ENCODE measurements around the gene ZNF789. TPM values are rescaled to one million over a fixed set of nuclear protein-coding genes. Genes with fewer than 3 reads are reported as not detected.

The ZNF789 gene
- total and polyA plus RNA-seq, 9 of the 15 experiments (the other 6 are each of a cell fraction or from before 2014, with no cell fraction given) = 6.1 to 57.0 (median 24.8) TPM

- TF ChIP-seq SMAD1 (IDR thresholded peaks at IDR 0.05; ENCODE audit: low read depth, low read length, partially characterized antibody) (peak; percentile 5), FIP1L1 (IDR thresholded peaks at IDR 0.05; ENCODE audit: low read depth, low read length, poor library complexity, severe bottlenecking) (peak; percentile 63), MLX (CRISPR knock-in tag; conservative IDR thresholded peaks at IDR 0.05) (peak in 1 of 2 experiments; percentile 30; a peak in 1 of 4 replicates), BHLHE40 (IDR thresholded peaks at IDR 0.05; ENCODE audit: low read length) (peak; percentile 90), TOE1 (IDR thresholded peaks at IDR 0.05; ENCODE audit: borderline replicate concordance) (peak; percentile 69; the same call in 1 of the 2 replicates), TOE1 (CRISPR knock-in tag; IDR thresholded peaks at IDR 0.05; ENCODE audit: borderline replicate concordance, low read depth) (no peak), ZNF384 (IDR thresholded peaks at IDR 0.05; ENCODE audit: low read depth, low read length) (no peak), UBTF (IDR thresholded peaks at IDR 0.05; ENCODE audit: borderline replicate concordance in 1 of 2, low read depth in 2 of 2, low read length in 2 of 2) (peak; percentile 21 to 65; a peak in 2 of 4 replicates), ZNF584 (CRISPR knock-in tag; IDR thresholded peaks at IDR 0.05; ENCODE audit: low read depth) (no peak), PKNOX1 (IDR thresholded peaks at IDR 0.05) (peak; percentile 69), E2F1 (CRISPR knock-in tag; IDR thresholded peaks at IDR 0.05) (peak; percentile 47; the same call in 1 of the 2 replicates), ZKSCAN3 (CRISPR knock-in tag; IDR thresholded peaks at IDR 0.05) (no peak), ATF2 (CRISPR knock-in tag; IDR thresholded peaks at IDR 0.05) (no peak), PHF20 (IDR thresholded peaks at IDR 0.05; ENCODE audit: partially characterized antibody) (peak; percentile 90), NCOR1 (IDR thresholded peaks at IDR 0.05) (peak; percentile 13; the same call in 1 of the 2 replicates), DMBX1 (CRISPR knock-in tag; IDR thresholded peaks at IDR 0.05; ENCODE audit: borderline replicate concordance) (no peak), ARNT (IDR thresholded peaks at IDR 0.05) (peak in 1 of 2 experiments; percentile 35; a peak in 2 of 4 replicates), POU5F1 (IDR thresholded peaks at IDR 0.05; ENCODE audit: borderline replicate concordance, low read depth, low read length, partially characterized antibody) (peak; percentile 55), POLR2H (tag; IDR thresholded peaks at IDR 0.05; ENCODE audit: low read depth) (peak; percentile 63; the same call in 1 of the 2 replicates), PML (IDR thresholded peaks at IDR 0.05; ENCODE audit: low read length) (peak; percentile 84)
Observed at GRCh38 chr7:99499721-99500636, 27.3 kb downstream of the ZNF789 start, which contains the start of gene ZNF394 (continued).

Measured in K562 (cell line).